ENCODE data around the gene ELAVL2. TPM values are rescaled to one million over a fixed set of nuclear protein-coding genes. Genes with fewer than 3 reads are reported as not detected.

ELAVL2 gene
- total RNA-seq, 1 experiment from 2014 or later = 16.8 TPM

- H3K36me3 Mint-ChIP-seq (ENCODE audit: insufficient read depth in 1 of 3, low read depth in 3 of 3) = no peaks in the 10 kb centered on the region; a peak in 1 of 7 replicates
- Histone ChIP-seq H2BK120ac (ENCODE audit: low read depth, low read length, poor library complexity, severe bottlenecking) (no peak overlapping the region), H3K27me3 (ENCODE audit: insufficient read depth, low read length) (peaks cover 8% of the 10 kb centered on the region; the same call in 1 of the 2 replicates), H3K14ac (ENCODE audit: insufficient read depth, low read length) (0 out of 2 replicates have a peak overlapping the region, but pooled peaks have one; percentile 56), H3K9ac (ENCODE audit: extremely low read depth, insufficient read length, low read length) (peak overlapping the region; percentile 63), H4K20me1 (ENCODE audit: control insufficient read depth, insufficient read depth, insufficient read length) (no peaks in the 10 kb centered on the region), H3K79me2 (ENCODE audit: insufficient read depth, low read length) (peaks cover 22% of the 10 kb centered on the region; the same call in 1 of the 2 replicates), H4K8ac (replicated peaks; ENCODE audit: insufficient read length, low read depth, low read length) (no peak overlapping the region), H2BK20ac (ENCODE audit: low read depth, low read length, poor library complexity, severe bottlenecking) (no peak overlapping the region), H3K9me3 (ENCODE audit: control insufficient read depth, low read depth, low read length) (no peaks in the 10 kb centered on the region), H3K23me2 (ENCODE audit: insufficient read length, low read depth, low read length, poor library complexity, severe bottlenecking) (peaks cover 52% of the 10 kb centered on the region), H3K4ac (ENCODE audit: low read depth, low read length) (no peak overlapping the region), H4K91ac (ENCODE audit: insufficient read length, low read depth, low read length) (no peak overlapping the region), H3T11ph (ENCODE audit: low read length) (no peak overlapping the region), H2AFZ (ENCODE audit: low read length) (no peak overlapping the region), H3K4me1 (ENCODE audit: insufficient read depth, low read length) (peaks cover 13% of the 10 kb centered on the region; the same call in 1 of the 2 replicates), H2AK5ac (ENCODE audit: insufficient read length, low read length) (no peak overlapping the region), H2BK12ac (ENCODE audit: insufficient read length, low read depth, low read length) (no peak overlapping the region), H2BK15ac (ENCODE audit: low read depth, low read length) (no peak overlapping the region), H3K4me2 (ENCODE audit: insufficient read depth, insufficient read length, low read length) (peak overlapping the region; percentile 97), H3K79me1 (ENCODE audit: insufficient read depth, low read depth, low read length, poor library complexity, severe bottlenecking) (no peaks in the 10 kb centered on the region), H3K27ac (ENCODE audit: insufficient read length, low read depth, low read length) (no peak overlapping the region), H3K23ac (ENCODE audit: insufficient read length, low read depth, low read length) (no peak overlapping the region), H3K56ac (ENCODE audit: insufficient read length, low read depth, low read length) (no peak overlapping the region), H3K18ac (ENCODE audit: insufficient read length, low read depth, low read length) (peak overlapping the region; percentile 3), H4K5ac (ENCODE audit: insufficient read length, low read depth, low read length) (no peak overlapping the region), H2BK5ac (ENCODE audit: insufficient read length, low read length) (no peak overlapping the region)
- H3K4me1 Mint-ChIP-seq = peaks cover 40 to 41% of the 10 kb centered on the region in 2 experiments
- WGBS (ENCODE audit: extremely low coverage, insufficient read length, low lambda C conversion rate) = no CpG with 5 or more reads among the region's 97 CpGs
- peak overlapping the region in 1 of 3 experiments; percentile 75; a peak in 3 of 7 replicates for H3K27ac Mint-ChIP-seq
- peak overlapping the region in 1 of 2 experiments; percentile 91; a peak in 4 of 5 replicates for H3K4me3 Mint-ChIP-seq
- peak; percentile 76 for DNase-seq
- H3K27me3 Mint-ChIP-seq (ENCODE audit: low read depth) = peaks cover 9% of the 10 kb centered on the region; the same call in 1 of the 2 replicates
- no peak for TF ChIP-seq CTCF (conservative IDR thresholded peaks at IDR 0.05)
- H3K9me3 Mint-ChIP-seq = no peaks in the 10 kb centered on the region
Observed at GRCh38 chr9:23821375-23822181, 4.5 kb downstream of the ELAVL2 start.
